GM12873 (cell line): ENCODE measurements around the gene BSN.

Experiments used
- TF ChIP-seq, protein P1 (sequence below): IDR thresholded peaks from 2 replicates; pipeline ENCODE4 v1.5.1; 2012; ENCODE audit warnings: low read depth, mild to moderate bottlenecking, moderate library complexity, low read length, control low read depth; ENCODE audit not compliant: insufficient read depth; ENCODE audit errors: missing control alignments

The BSN gene

GRCh38 chr3:49700453-49701128 is 146.3 kb downstream of the BSN start:
- TF ChIP-seq, protein P1, sequence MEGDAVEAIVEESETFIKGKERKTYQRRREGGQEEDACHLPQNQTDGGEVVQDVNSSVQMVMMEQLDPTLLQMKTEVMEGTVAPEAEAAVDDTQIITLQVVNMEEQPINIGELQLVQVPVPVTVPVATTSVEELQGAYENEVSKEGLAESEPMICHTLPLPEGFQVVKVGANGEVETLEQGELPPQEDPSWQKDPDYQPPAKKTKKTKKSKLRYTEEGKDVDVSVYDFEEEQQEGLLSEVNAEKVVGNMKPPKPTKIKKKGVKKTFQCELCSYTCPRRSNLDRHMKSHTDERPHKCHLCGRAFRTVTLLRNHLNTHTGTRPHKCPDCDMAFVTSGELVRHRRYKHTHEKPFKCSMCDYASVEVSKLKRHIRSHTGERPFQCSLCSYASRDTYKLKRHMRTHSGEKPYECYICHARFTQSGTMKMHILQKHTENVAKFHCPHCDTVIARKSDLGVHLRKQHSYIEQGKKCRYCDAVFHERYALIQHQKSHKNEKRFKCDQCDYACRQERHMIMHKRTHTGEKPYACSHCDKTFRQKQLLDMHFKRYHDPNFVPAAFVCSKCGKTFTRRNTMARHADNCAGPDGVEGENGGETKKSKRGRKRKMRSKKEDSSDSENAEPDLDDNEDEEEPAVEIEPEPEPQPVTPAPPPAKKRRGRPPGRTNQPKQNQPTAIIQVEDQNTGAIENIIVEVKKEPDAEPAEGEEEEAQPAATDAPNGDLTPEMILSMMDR: peak; percentile 28

- TF ChIP-seq, protein P1: peak; percentile 51
Observed at GRCh38 chr3:49701388-49702077, 147.3 kb downstream of the BSN start.

GRCh38 chr3:49702672-49703071 is 148.4 kb downstream of the BSN start:
- TF ChIP-seq, protein P1: no peak

DNA sequence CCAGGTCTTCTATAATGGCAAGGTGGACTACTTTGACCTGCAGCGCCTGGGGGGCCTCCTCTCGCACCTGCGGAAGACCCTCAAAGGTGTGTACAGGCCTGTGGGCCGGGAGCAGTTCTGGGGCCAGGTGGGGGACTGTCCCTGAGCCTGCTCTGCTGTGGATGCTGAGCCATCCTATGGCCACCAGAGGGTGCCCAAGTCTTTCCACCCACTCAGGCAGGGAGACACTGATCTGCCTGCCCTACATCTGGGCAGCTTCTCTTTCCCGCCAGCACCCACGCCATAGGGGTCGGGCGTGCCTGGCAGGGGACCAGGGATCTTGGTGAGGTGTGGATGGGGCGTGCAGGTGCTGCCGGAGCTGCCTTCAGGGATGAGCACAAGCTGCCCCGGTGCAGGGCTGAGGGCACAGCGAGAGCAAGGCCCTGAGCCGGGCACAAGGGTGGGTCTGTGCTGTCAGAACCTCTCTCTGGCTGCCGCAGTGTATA is 149.2 kb downstream of the BSN start:
- TF ChIP-seq, protein P1: peak; percentile 94

- TF ChIP-seq, protein P1: no peak
Observed at GRCh38 chr3:49703956-49704355, 149.7 kb downstream of the BSN start.

DNA sequence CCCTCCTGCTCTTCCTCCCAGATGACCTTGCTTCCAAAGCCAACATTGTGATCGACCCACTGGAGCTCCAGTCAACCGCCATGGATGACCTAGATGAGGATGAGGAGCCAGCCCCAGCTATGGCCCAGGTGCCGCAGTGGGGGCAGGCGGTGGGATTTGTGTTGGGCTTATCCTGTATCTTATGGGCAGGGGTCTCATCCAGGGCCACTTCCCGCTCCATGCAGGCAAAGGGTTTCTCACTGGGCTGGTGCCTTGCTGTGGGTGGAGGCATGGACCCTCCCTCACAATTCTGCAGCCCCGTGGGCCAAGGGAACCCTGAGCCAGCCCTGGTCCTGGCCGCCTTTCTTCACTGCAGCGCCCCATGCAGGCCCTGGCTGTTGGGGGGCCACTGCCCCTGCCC is 150.4 kb downstream of the BSN start:
- TF ChIP-seq, protein P1: no peak

- TF ChIP-seq, protein P1: no peak
Observed at GRCh38 chr3:49705390-49705960, 151.2 kb downstream of the BSN start.
